MM.1S (cell line): ENCODE measurements around the gene SETD5.

Experiments
- DNase-seq: peaks from one replicate; pipeline ENCODE4 v3.0.0-alpha.2; 2015
- H2AFZ ChIP-seq: fragments of 300-600 bp; sonication (generic); 2 replicates; pipeline ENCODE4 v1.6.0; 2016; ENCODE audit warnings: antibody characterized with exemption, low read length
- H3F3A ChIP-seq: fragments of 300-600 bp; sonication (generic); 2 replicates; pipeline ENCODE4 v1.6.1; 2016; ENCODE audit warnings: mild to moderate bottlenecking, antibody characterized with exemption, low read length, moderate library complexity, mixed read lengths; ENCODE audit not compliant: insufficient read depth
- H3K27ac ChIP-seq: fragments of 300-600 bp; sonication (generic); 2 replicates; pipeline ENCODE4 v1.5.1; 2016; ENCODE audit warnings: mild to moderate bottlenecking, low read length
- H3K27me3 ChIP-seq: fragments of 300-600 bp; sonication (generic); replicated peaks from 2 replicates; pipeline ENCODE4 v1.6.0; 2016; ENCODE audit warnings: low read length; ENCODE audit not compliant: insufficient read depth
- H3K36me3 ChIP-seq: fragments of 300-600 bp; sonication (generic); replicated peaks from 2 replicates; pipeline ENCODE4 v1.6.1; 2016; ENCODE audit warnings: mild to moderate bottlenecking, low read length, mixed read lengths; ENCODE audit not compliant: insufficient read depth
- H3K4me1 ChIP-seq: fragments of 300-600 bp; sonication (generic); 2 replicates; pipeline ENCODE4 v1.6.1; 2016; ENCODE audit warnings: low read length, mixed read lengths
- H3K4me2 ChIP-seq: fragments of 300-600 bp; sonication (generic); 2 replicates; pipeline ENCODE4 v1.6.0; 2016; ENCODE audit warnings: low read depth, low read length
- H3K4me3 ChIP-seq: fragments of 300-600 bp; sonication (generic); 2 replicates; pipeline ENCODE4 v1.5.1; 2016; ENCODE audit warnings: low read length, mixed read lengths
- H3K79me2 ChIP-seq: fragments of 300-600 bp; sonication (generic); 2 replicates; pipeline ENCODE4 v1.6.1; 2016; ENCODE audit warnings: mixed run types, low read length, mixed read lengths
- H3K9ac ChIP-seq: fragments of 300-600 bp; sonication (generic); 2 replicates; pipeline ENCODE4 v1.6.1; 2016; ENCODE audit warnings: low read length, mixed read lengths
- H3K9me2 ChIP-seq: fragments of 300-600 bp; sonication (generic); replicated peaks from 2 replicates; pipeline ENCODE4 v1.6.1; 2016; ENCODE audit warnings: mild to moderate bottlenecking, low read length, mixed read lengths; ENCODE audit not compliant: insufficient read depth
- H3K9me3 ChIP-seq: fragments of 300-600 bp; sonication (generic); replicated peaks from 2 replicates; pipeline ENCODE4 v1.6.1; 2016; ENCODE audit warnings: mild to moderate bottlenecking, low read length, mixed read lengths; ENCODE audit not compliant: insufficient read depth
- H4K20me1 ChIP-seq: fragments of 300-600 bp; sonication (generic); 2 replicates; pipeline ENCODE4 v1.6.1; 2016; ENCODE audit warnings: mild to moderate bottlenecking, low read length, moderate library complexity, mixed read lengths; ENCODE audit not compliant: insufficient read depth
- CTCF ChIP-seq: fragments of 300-600 bp; sonication (generic); IDR thresholded peaks from 2 replicates; pipeline ENCODE4 v1.5.1; 2016; ENCODE audit warnings: antibody characterized with exemption, low read length, mixed read lengths
- EZH2 ChIP-seq: fragments of 300-600 bp; sonication (generic); optimal IDR thresholded peaks from 2 replicates; pipeline ENCODE3; 2017; ENCODE audit warnings: low read depth, mild to moderate bottlenecking, antibody characterized with exemption, low read length, mixed read lengths
- EZH2phosphoT487 ChIP-seq: fragments of 300-600 bp; sonication (generic); IDR thresholded peaks from 2 replicates; pipeline ENCODE4 v1.6.1; 2018; ENCODE audit warnings: antibody characterized with exemption, low read length

SETD5 gene

GRCh38 chr3:9351709-9352126 lies 45.7 kb upstream of the SETD5 start:
- no peak for DNase-seq
- Histone ChIP-seq H3F3A (no peaks in the 10 kb centered on the region), H3K9ac (no peak overlapping the region), H3K9me3 (no peaks in the 10 kb centered on the region), H3K4me3 (no peak overlapping the region), H3K27ac (no peak overlapping the region), H3K4me1 (no peaks in the 10 kb centered on the region), H3K79me2 (no peaks in the 10 kb centered on the region), H3K4me2 (no peak overlapping the region), H3K27me3 (no peaks in the 10 kb centered on the region), H2AFZ (no peak overlapping the region), H3K36me3 (no peaks in the 10 kb centered on the region), H4K20me1 (no peaks in the 10 kb centered on the region), H3K9me2 (no peaks in the 10 kb centered on the region)
- TF ChIP-seq EZH2 (no peak), EZH2phosphoT487 (no peak), CTCF (no peak)

GRCh38 chr3:9352917-9353752 lies 44.3 kb upstream of the SETD5 start:
- Histone ChIP-seq H3K27ac (no peak overlapping the region), H3K4me3 (no peak overlapping the region), H4K20me1 (no peaks in the 10 kb centered on the region), H2AFZ (no peak overlapping the region), H3K9ac (no peak overlapping the region), H3K9me2 (no peaks in the 10 kb centered on the region), H3K4me2 (no peak overlapping the region), H3K36me3 (no peaks in the 10 kb centered on the region), H3K9me3 (no peaks in the 10 kb centered on the region), H3K27me3 (no peaks in the 10 kb centered on the region), H3K79me2 (no peaks in the 10 kb centered on the region), H3F3A (no peaks in the 10 kb centered on the region), H3K4me1 (no peaks in the 10 kb centered on the region)
- peak; percentile 36 for DNase-seq
- TF ChIP-seq CTCF (peak; percentile 88), EZH2 (no peak)

- Histone ChIP-seq H3K27ac (no peak overlapping the region), H3K36me3 (peaks cover 8% of the 10 kb centered on the region; the same call in 1 of the 2 replicates), H3F3A (no peaks in the 10 kb centered on the region), H3K9me2 (no peaks in the 10 kb centered on the region), H4K20me1 (no peaks in the 10 kb centered on the region), H2AFZ (no peak overlapping the region), H3K9me3 (no peaks in the 10 kb centered on the region), H3K79me2 (peaks cover 18% of the 10 kb centered on the region), H3K9ac (no peak overlapping the region; the same call in 1 of the 2 replicates), H3K27me3 (no peaks in the 10 kb centered on the region), H3K4me2 (peak overlapping the region; percentile 87; the same call in 1 of the 2 replicates), H3K4me3 (no peak overlapping the region; the same call in 1 of the 2 replicates), H3K4me1 (0 out of 2 replicates have a peak, but pooled peaks cover 3% of the 10 kb centered on the region)
- TF ChIP-seq EZH2: no peak
- TF ChIP-seq EZH2phosphoT487: no peak
- no peak for TF ChIP-seq CTCF
- DNase-seq: no peak
Measured at GRCh38 chr3:9361691-9362388, 35.6 kb upstream of the SETD5 start.
